Loucy (cell line): Measurements from ENCODE around the gene PLEKHO1.

Source experiments
- H2AFZ ChIP-seq: fragments of 200-600 bp; sonication (generic); 2 replicates; pipeline ENCODE4 v1.6.0; 2016; ENCODE audit warnings: antibody characterized with exemption, mild to moderate bottlenecking, low read length, moderate library complexity
- H3F3A ChIP-seq: fragments of 200-600 bp; 2 replicates; pipeline ENCODE4 v1.6.0; 2016; ENCODE audit warnings: antibody characterized with exemption, low read depth, mild to moderate bottlenecking
- H3K27me3 ChIP-seq: fragments of 200-600 bp; sonication (generic); 2 replicates; pipeline ENCODE4 v1.6.1; 2014; ENCODE audit warnings: low read length, mild to moderate bottlenecking; ENCODE audit not compliant: insufficient read depth, poor library complexity, severe bottlenecking
- H3K36me3 ChIP-seq: fragments of 200-600 bp; sonication (generic); 2 replicates; pipeline ENCODE4 v1.6.1; 2016; ENCODE audit warnings: low read length; ENCODE audit not compliant: insufficient read depth
- H3K4me1 ChIP-seq: fragments of 200-600 bp; sonication (generic); 2 replicates; pipeline ENCODE4 v1.5.1; 2014; ENCODE audit warnings: low read length, mild to moderate bottlenecking; ENCODE audit not compliant: insufficient read depth, poor library complexity, severe bottlenecking
- H3K4me2 ChIP-seq: fragments of 200-600 bp; sonication (generic); 2 replicates; pipeline ENCODE4 v1.6.0; 2014; ENCODE audit warnings: antibody characterized with exemption, low read length, low read depth, mild to moderate bottlenecking; ENCODE audit not compliant: poor library complexity, severe bottlenecking
- H3K4me3 ChIP-seq: fragments of 200-600 bp; sonication (generic); 2 replicates; pipeline ENCODE4 v1.5.1; 2014; ENCODE audit warnings: low read length, mild to moderate bottlenecking, mixed read lengths; ENCODE audit not compliant: poor library complexity, severe bottlenecking
- H3K79me2 ChIP-seq: fragments of 200-600 bp; sonication (generic); 2 replicates; pipeline ENCODE4 v1.6.1; 2014; ENCODE audit warnings: low read length; ENCODE audit not compliant: insufficient read depth
- H3K9ac ChIP-seq: fragments of 200-600 bp; sonication (generic); 2 replicates; pipeline ENCODE4 v1.6.0; 2014; ENCODE audit warnings: mild to moderate bottlenecking, low read depth, low read length, moderate library complexity; ENCODE audit not compliant: poor library complexity, severe bottlenecking
- H3K9me2 ChIP-seq: fragments of 200-600 bp; sonication (generic); replicated peaks from 2 replicates; pipeline ENCODE4 v1.6.1; 2016; ENCODE audit warnings: low read depth, low read length, mixed read lengths
- H3K9me3 ChIP-seq: fragments of 200-600 bp; sonication (generic); 2 replicates; pipeline ENCODE4 v1.6.1; 2014; ENCODE audit warnings: mild to moderate bottlenecking, antibody characterized with exemption, low read length, low read depth; ENCODE audit not compliant: insufficient read depth
- H4K20me1 ChIP-seq: fragments of 200-600 bp; sonication (generic); 2 replicates; pipeline ENCODE4 v1.6.0; 2014; ENCODE audit warnings: antibody characterized with exemption, low read length, mild to moderate bottlenecking; ENCODE audit not compliant: insufficient read depth, poor library complexity, severe bottlenecking
- EZH2phosphoT487 ChIP-seq: fragments of 200-600 bp; IDR thresholded peaks from 2 replicates; pipeline ENCODE4 v1.6.1; 2018; ENCODE audit warnings: antibody characterized with exemption, mild to moderate bottlenecking, moderate library complexity, borderline replicate concordance
- TF ChIP-seq, protein P1 (sequence below): fragments of 200-600 bp; sonication (generic); conservative IDR thresholded peaks from 2 replicates; pipeline ENCODE4 v1.5.1; 2014; ENCODE audit warnings: mild to moderate bottlenecking, antibody characterized with exemption, low read length

PLEKHO1 gene

DNA sequence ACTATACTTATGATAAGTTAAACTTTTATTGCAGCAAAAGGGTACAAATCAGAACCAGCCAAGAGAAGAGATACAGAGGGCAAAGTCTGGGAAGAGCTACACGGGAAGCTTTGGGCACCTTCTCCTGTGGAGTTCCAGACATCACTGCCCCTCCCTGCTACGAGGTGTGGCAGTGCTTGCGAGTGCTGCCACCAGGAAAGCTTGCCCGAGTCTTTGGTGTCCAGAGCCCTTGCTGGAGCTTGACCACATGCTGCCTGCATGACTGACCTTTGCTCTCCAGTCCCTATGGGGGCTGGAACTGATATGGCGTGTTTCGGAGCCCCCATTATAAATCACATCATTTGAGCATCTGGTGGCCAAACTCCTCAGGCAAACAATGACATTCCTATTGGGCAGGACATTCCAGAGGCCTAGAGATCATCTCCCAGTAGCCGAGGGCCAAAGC is 23.4 kb downstream of the PLEKHO1 start:
- TF ChIP-seq EZH2phosphoT487: no peak
- TF ChIP-seq, protein P1, sequence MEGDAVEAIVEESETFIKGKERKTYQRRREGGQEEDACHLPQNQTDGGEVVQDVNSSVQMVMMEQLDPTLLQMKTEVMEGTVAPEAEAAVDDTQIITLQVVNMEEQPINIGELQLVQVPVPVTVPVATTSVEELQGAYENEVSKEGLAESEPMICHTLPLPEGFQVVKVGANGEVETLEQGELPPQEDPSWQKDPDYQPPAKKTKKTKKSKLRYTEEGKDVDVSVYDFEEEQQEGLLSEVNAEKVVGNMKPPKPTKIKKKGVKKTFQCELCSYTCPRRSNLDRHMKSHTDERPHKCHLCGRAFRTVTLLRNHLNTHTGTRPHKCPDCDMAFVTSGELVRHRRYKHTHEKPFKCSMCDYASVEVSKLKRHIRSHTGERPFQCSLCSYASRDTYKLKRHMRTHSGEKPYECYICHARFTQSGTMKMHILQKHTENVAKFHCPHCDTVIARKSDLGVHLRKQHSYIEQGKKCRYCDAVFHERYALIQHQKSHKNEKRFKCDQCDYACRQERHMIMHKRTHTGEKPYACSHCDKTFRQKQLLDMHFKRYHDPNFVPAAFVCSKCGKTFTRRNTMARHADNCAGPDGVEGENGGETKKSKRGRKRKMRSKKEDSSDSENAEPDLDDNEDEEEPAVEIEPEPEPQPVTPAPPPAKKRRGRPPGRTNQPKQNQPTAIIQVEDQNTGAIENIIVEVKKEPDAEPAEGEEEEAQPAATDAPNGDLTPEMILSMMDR: no peak
- Histone ChIP-seq H3K27me3 (no peaks in the 10 kb centered on the region), H3K4me2 (no peak overlapping the region), H3K9me3 (no peaks in the 10 kb centered on the region), H2AFZ (no peak overlapping the region), H3K4me3 (no peak overlapping the region), H3K9ac (no peak overlapping the region), H3K36me3 (no peaks in the 10 kb centered on the region), H3K79me2 (no peaks in the 10 kb centered on the region), H3K9me2 (no peaks in the 10 kb centered on the region), H4K20me1 (no peaks in the 10 kb centered on the region), H3F3A (no peaks in the 10 kb centered on the region), H3K4me1 (no peaks in the 10 kb centered on the region)

DNA sequence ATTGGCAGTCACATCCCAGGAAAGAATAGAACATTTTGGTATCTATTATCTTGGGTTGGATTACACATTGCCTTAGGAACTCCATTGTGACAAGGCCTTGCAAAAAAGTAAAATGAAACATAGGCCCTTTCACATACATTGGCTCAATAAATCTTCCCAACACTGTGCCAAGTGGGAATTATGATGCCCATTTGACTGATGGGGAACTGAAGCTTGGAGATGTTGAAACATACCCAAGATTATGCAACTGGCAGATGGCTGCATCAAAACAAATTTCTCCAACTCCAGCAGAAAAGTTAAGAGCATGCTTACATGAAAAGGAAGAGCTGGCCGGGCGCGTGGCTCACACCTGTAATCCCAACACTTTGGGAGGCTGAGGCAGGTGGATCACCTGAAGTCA is 26.9 kb downstream of the PLEKHO1 start:
- no peaks in the 10 kb centered on the region for H3K4me1 ChIP-seq
- no peaks in the 10 kb centered on the region for H3K79me2 ChIP-seq
- no peaks in the 10 kb centered on the region for H3K9me3 ChIP-seq
- no peaks in the 10 kb centered on the region for H4K20me1 ChIP-seq
- H3K36me3 ChIP-seq: no peaks in the 10 kb centered on the region
- H3K4me3 ChIP-seq: no peak overlapping the region
- no peaks in the 10 kb centered on the region for H3K27me3 ChIP-seq
- no peaks in the 10 kb centered on the region for H3F3A ChIP-seq
- no peak overlapping the region for H3K4me2 ChIP-seq
- no peak for TF ChIP-seq EZH2phosphoT487
- TF ChIP-seq, protein P1: no peak
- H3K9me2 ChIP-seq: no peaks in the 10 kb centered on the region
- H3K9ac ChIP-seq: no peak overlapping the region
- no peak overlapping the region for H2AFZ ChIP-seq

DNA sequence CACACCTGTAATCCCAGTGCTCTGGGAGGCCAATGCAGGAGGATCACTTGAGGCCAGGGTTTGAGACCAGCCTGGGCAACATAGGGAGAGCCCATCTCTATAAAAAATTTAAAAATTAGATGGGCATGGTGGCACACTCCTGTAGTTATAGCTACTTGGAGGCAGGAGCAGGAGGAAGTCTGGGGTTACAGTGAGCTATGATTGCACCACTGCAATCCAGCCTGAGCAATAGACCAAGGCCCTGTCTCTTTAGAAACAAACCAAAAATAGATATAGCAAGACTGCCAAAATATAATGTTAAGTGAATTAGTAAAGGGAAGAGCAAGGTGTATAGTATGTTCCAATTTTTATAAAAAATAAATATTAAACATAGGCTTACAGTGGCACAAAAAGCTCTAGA is 28.8 kb downstream of the PLEKHO1 start:
- Histone ChIP-seq H3K9ac (no peak overlapping the region), H3K27me3 (no peaks in the 10 kb centered on the region), H3K9me3 (no peaks in the 10 kb centered on the region), H3K36me3 (no peaks in the 10 kb centered on the region), H2AFZ (no peak overlapping the region), H3K79me2 (no peaks in the 10 kb centered on the region), H3F3A (no peaks in the 10 kb centered on the region), H3K4me1 (no peaks in the 10 kb centered on the region), H4K20me1 (no peaks in the 10 kb centered on the region), H3K9me2 (no peaks in the 10 kb centered on the region), H3K4me3 (no peak overlapping the region), H3K4me2 (no peak overlapping the region)
- TF ChIP-seq, protein P1: no peak
